ENCODE measurements around the gene BUD31.

BUD31 gene

DNA sequence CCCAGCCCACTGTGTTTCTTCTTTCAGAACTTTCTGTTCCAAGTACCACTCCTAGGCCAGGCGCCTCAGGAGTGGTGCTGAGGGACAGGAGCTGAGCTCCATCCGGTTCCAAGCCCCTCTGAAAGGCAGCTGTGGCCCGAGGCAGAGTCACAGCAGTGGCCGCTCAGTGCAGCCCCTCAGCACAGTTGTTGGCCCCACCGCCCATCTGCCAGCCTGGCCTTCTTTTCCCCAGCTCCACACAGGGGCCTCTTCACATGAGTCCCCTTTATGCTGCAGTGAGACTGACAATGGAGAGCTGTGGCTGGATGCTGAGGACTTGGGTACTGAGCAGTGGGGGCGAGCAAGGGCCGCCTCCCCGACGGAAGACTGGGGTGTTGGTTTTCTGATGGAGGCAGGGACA lies 9.5 kb downstream of the BUD31 start:
- Histone ChIP-seq H3K9me3 (ENCODE audit: insufficient read depth, low read length) (no peaks in the 10 kb centered on the region), H3K27me3 (ENCODE audit: low read length) (no peaks in the 10 kb centered on the region), H3K36me3 (ENCODE audit: low read length) (peaks cover 11% of the 10 kb centered on the region; the same call in 1 of the 2 replicates), H3K27ac (ENCODE audit: low read depth, low read length) (no peak overlapping the region), H4K20me1 (ENCODE audit: low read depth, low read length) (no peaks in the 10 kb centered on the region), H3K9me2 (replicated peaks; ENCODE audit: insufficient read depth, low read length) (no peaks in the 10 kb centered on the region), H3K4me3 (ENCODE audit: insufficient read depth, low read length, poor library complexity, severe bottlenecking) (no peak overlapping the region), H3F3A (ENCODE audit: insufficient read depth) (peaks cover 15% of the 10 kb centered on the region; the same call in 1 of the 2 replicates), H2AFZ (ENCODE audit: low read depth, low read length, severe bottlenecking) (no peak overlapping the region), H3K9ac (ENCODE audit: low read length) (no peak overlapping the region), H3K79me2 (ENCODE audit: insufficient read depth, low read length) (no peaks in the 10 kb centered on the region), H3K4me2 (ENCODE audit: low read depth, low read length, poor library complexity, severe bottlenecking) (no peak overlapping the region)
- TF ChIP-seq EZH2phosphoT487 (conservative IDR thresholded peaks at IDR 0.05; ENCODE audit: low read length), result no peak
- TF ChIP-seq, protein P1, sequence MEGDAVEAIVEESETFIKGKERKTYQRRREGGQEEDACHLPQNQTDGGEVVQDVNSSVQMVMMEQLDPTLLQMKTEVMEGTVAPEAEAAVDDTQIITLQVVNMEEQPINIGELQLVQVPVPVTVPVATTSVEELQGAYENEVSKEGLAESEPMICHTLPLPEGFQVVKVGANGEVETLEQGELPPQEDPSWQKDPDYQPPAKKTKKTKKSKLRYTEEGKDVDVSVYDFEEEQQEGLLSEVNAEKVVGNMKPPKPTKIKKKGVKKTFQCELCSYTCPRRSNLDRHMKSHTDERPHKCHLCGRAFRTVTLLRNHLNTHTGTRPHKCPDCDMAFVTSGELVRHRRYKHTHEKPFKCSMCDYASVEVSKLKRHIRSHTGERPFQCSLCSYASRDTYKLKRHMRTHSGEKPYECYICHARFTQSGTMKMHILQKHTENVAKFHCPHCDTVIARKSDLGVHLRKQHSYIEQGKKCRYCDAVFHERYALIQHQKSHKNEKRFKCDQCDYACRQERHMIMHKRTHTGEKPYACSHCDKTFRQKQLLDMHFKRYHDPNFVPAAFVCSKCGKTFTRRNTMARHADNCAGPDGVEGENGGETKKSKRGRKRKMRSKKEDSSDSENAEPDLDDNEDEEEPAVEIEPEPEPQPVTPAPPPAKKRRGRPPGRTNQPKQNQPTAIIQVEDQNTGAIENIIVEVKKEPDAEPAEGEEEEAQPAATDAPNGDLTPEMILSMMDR (IDR thresholded peaks at IDR 0.05; ENCODE audit: insufficient read depth, low read length, poor library complexity, severe bottlenecking), result no peak

DNA sequence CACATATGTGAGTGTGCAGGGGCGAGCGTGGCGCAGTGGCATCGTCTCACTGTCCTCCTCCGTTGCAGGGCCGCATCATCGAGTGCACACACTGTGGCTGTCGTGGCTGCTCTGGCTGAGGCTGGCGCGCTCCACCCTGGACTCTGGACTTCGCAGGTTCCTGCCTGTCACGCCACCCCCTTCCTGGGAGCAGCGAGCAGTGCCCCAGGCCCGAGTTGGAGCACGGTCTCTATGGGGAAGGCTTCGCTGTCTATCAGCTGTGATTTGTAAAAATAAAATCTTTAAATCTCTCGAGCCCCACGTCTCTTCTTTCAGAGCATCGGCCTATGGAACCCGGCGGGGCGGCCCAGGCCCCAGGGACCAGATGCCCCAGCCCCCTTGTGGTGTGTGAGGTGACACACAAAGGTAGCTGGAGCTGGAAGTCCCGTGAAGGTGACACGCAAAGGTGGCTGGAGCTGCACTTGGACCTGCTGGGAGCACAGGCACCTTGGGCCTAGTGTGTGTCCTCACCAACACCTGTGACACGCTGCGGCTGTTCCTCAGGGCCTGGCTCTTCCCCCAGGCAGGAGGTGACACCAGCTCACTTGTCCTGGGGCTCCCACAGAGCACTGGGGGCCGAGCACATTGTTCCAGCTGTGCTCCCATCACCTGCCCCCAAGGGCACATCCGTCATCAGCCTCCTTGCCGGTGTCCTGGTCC lies 10.7 kb downstream of the BUD31 start:
- Histone ChIP-seq H3K27ac (ENCODE audit: low read depth, low read length) (no peak overlapping the region), H4K20me1 (ENCODE audit: low read depth, low read length) (no peaks in the 10 kb centered on the region)
- TF ChIP-seq EZH2phosphoT487 (conservative IDR thresholded peaks at IDR 0.05; ENCODE audit: low read length), result no peak
- TF ChIP-seq, protein P1 (IDR thresholded peaks at IDR 0.05; ENCODE audit: insufficient read depth, low read length, poor library complexity, severe bottlenecking), result no peak

DNA sequence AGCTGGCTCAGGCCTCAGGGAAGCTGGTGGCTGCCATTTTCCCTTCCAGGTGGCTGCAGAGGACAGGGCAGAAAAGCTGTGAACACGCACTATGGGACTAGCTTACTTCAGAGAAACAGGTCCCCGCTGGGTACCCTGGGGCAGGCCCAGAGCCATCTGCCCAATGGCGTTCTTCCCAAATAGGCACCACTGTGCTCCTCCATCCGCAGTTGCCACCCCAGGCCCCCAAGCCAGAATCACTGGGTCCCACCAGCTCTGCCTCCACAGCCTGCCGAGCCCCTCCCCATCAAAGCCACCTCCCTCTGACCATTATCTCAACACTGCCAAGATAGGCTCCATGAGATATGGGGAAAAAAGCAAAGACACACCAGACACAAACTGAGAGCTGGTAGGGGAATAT lies 11.4 kb downstream of the BUD31 start:
- Histone ChIP-seq H3K9ac (ENCODE audit: low read length) (no peak overlapping the region), H3K27me3 (ENCODE audit: low read length) (no peaks in the 10 kb centered on the region), H4K20me1 (ENCODE audit: low read depth, low read length) (no peaks in the 10 kb centered on the region), H3K4me3 (ENCODE audit: insufficient read depth, low read length, poor library complexity, severe bottlenecking) (no peak overlapping the region), H2AFZ (ENCODE audit: low read depth, low read length, severe bottlenecking) (no peak overlapping the region), H3K27ac (ENCODE audit: low read depth, low read length) (no peak overlapping the region), H3F3A (ENCODE audit: insufficient read depth) (peaks cover 14% of the 10 kb centered on the region; the same call in 1 of the 2 replicates), H3K79me2 (ENCODE audit: insufficient read depth, low read length) (no peaks in the 10 kb centered on the region), H3K9me2 (replicated peaks; ENCODE audit: insufficient read depth, low read length) (no peaks in the 10 kb centered on the region), H3K4me2 (ENCODE audit: low read depth, low read length, poor library complexity, severe bottlenecking) (no peak overlapping the region), H3K9me3 (ENCODE audit: insufficient read depth, low read length) (no peaks in the 10 kb centered on the region), H3K36me3 (ENCODE audit: low read length) (peaks cover 12% of the 10 kb centered on the region; the same call in 1 of the 2 replicates)
- TF ChIP-seq EZH2phosphoT487 (conservative IDR thresholded peaks at IDR 0.05; ENCODE audit: low read length), result no peak
- TF ChIP-seq, protein P1 (IDR thresholded peaks at IDR 0.05; ENCODE audit: insufficient read depth, low read length, poor library complexity, severe bottlenecking), result no peak

More for the DNA sequence above, 10.7 kb downstream of the BUD31 start:
- Histone ChIP-seq H3K9me3 (ENCODE audit: insufficient read depth, low read length) (no peaks in the 10 kb centered on the region), H3K36me3 (ENCODE audit: low read length) (peaks cover 12% of the 10 kb centered on the region; the same call in 1 of the 2 replicates), H3K9me2 (replicated peaks; ENCODE audit: insufficient read depth, low read length) (no peaks in the 10 kb centered on the region), H3K79me2 (ENCODE audit: insufficient read depth, low read length) (no peaks in the 10 kb centered on the region), H3K9ac (ENCODE audit: low read length) (no peak overlapping the region), H3K4me3 (ENCODE audit: insufficient read depth, low read length, poor library complexity, severe bottlenecking) (no peak overlapping the region), H3K27me3 (ENCODE audit: low read length) (no peaks in the 10 kb centered on the region), H3K4me2 (ENCODE audit: low read depth, low read length, poor library complexity, severe bottlenecking) (no peak overlapping the region), H2AFZ (ENCODE audit: low read depth, low read length, severe bottlenecking) (no peak overlapping the region), H3F3A (ENCODE audit: insufficient read depth) (peaks cover 14% of the 10 kb centered on the region; the same call in 1 of the 2 replicates)

Measured in SU-DHL-6 (cell line).